HG02759 (cell line): ENCODE measurements around the gene TREML2.
"Not testable (repeated sequence)": the region's sequence is repeated elsewhere in the genome, so short reads cannot be mapped to it uniquely, and the experiment has no call there.

Source experiments
- ATAC-seq: cut with Tn5 transposase; IDR thresholded peaks from one replicate; pipeline ENCODE4 v1.9.1; 2021; ENCODE audit warnings: mild to moderate bottlenecking, moderate library complexity; ENCODE audit not compliant: unreplicated experiment

TREML2 gene

DNA sequence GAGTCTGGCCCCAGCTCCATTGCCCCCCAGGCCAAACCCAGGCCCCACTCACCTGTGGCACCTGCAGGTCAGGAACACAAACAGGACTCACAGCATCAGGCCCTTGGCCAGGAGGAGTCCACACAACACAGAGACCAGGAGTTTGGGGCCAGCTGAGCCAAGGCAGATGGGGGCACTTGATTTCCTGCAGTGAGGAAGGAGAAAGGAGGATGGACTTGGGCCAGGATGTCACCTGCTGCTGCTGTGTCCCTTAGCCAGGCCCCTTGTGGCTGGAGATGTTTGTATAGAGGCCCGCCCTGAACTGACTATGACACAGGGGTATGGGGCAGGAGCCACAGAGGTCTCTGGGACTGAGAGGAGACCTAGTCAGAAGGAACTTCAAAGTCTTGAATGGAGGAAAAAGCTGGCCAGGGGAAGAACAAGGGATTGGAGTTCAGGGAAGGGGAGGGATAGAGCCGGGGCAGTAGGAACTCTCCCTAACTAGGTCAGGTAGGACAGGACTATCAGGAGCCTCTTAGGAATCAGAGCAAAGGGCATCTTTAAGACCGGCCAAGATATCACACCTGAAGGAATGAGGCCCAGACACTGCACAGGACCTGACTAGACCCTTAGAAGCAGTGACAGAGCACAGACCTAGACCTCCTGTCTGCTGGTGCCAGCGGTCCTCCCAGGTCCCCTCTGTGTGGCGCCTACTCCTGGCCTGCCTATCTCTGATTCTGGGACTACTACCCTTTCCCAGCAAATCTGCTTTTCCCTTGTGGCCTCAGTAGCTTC, 8.8 kb upstream of the TREML2 start:
- ATAC-seq = no peak

DNA sequence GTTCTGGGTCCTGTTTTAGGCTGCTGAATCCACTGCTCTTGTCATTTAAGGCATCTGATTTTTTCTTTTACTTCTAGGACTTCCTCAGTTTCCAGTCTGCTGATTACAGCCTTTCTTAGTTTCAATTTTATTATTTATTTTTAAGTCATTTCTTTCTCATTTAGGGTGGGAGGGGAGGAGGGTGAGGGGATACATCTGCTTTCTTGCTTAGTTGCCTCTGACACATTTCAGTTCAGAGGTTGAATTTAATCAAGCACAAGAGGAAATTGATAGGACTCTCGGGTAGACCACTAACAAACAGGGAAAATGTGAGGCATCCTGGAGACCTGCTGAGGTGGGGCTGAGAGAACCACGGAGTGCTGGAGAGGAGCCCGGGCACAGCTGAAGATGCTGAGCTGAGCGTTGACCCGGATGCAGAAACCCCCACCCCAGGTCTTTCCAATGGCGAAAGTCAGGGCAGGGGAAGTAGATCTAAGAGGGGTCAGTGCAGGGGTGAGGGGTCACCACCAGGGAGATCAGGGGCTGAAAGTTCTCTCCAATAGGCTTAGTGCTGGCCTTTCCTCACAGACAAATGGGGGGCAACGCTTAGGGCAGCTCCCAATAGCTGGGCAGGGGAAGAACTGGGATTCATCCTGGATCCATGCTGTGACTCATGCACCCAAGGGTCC, 7.6 kb upstream of the TREML2 start:
- no peak for ATAC-seq

DNA sequence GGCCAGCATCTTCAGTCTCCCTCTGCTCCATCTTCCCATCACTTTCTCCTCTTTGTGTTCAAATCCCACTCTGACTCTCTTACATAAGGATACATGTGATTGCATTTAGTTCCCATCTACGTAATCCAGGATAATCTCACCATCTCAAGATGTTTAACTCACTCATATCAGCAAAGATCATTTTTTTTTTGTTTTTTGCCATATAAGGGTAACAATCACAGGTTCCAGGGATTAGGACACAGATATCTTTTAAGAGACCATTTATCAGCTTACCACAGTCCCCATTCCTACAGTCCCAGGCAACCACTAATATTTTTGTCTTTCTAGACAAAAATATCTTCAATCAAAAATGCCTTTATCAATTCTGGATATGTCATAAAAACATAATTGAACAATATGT, 3.2 kb upstream of the TREML2 start:
- no peak for ATAC-seq

DNA sequence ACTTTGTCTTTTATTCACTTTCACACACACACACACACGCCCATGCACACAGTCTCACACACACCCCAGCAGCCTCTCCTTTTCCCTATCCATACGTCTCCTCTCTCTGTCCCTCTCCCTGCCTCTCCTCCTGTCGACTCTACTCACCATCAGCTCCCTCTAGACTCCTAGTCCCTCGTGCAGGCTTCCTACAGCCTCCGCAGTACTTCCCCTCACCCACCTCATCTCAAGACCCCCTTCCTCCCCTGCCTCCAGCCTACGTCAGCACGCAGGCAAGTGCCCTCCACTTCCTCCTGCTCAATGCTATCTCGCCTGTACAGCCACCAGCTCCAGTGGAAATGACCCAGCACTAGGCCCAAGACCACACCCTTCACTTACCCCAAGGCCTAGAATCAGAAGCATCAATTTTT, 820 bp upstream of the TREML2 start:
- ATAC-seq = no peak

DNA sequence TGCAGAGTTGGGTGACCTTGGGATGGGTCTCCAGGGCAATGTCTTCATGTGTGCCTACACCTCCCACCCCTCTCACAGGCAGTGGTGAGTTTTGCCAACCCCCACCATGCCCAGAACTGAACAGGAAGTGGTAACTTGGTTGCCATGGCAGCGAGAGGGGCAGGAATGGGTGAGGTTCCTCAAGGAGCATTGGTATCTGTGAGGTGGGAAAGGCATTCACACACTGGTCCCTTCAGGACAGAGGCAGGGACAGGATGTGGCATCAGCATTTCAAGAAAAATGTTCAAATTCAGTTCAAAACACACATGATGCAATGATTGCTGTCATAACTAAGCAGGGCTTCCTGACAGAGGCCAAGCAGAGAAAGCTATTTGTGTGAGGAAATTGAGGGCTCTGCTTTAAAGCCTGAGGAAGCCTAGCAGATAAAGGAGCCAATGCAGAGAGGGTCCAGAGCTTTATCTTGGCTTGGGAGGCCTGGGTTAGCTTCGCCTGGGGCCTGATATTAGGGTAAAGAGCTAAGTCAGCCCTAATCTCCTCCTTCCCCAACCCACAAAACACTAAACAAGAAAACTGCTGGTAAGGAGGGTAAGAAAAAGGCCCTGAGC, 551 bp downstream of the TREML2 start:
- peak; percentile 33 for ATAC-seq

DNA sequence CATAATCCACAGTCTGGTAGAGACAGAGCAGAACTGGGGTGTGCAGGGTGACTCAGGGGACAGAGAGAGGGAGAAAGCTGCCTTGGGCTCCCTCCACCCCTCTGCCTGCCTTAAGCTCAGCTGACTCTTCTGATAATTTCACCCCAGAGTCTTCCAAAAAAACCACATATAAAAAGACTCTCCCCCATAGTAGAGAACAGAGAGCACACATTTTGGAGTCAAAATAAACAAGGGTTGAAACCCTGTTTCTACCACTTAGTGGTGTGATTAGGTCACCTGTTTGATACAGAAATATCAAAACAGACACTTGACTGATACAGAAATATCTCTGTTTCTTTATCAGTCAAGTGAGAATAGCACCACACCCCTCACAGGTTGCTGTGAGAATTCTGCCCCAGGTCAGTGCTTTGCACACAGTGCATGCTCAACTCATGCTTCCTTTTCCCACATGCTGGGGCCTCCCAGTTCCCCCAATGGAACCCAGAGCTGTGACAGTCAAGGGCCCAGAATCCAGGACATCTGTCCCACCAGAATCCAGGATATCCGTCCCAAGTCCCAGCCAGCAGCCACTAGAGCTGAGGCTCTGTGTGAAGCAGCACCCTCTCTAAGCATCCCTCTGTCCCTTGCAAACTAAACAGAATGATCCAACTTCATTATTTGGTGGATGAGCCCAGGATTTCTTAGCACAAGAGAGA, 1.2 kb downstream of the TREML2 start:
- peak; percentile 40 for ATAC-seq

DNA sequence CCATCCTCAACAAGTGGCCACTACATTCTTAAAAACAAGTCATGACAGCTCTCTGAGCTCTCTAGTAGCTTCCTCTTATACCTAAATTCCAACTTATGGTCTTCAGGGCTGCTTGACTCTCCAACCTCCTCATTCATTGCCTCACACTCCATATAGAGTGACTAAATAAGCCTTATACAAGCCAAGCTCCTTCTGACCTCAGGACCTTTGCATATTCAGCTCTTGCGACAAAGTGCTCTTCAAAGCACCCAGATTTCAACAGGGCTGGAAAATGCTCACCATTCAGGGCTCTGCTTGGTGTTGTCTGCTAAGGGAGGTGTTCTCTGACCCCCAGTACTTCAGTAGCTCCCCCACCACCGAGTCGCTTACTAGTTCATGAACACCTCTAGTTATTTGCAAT, 3.7 kb downstream of the TREML2 start:
- ATAC-seq = no peak

DNA sequence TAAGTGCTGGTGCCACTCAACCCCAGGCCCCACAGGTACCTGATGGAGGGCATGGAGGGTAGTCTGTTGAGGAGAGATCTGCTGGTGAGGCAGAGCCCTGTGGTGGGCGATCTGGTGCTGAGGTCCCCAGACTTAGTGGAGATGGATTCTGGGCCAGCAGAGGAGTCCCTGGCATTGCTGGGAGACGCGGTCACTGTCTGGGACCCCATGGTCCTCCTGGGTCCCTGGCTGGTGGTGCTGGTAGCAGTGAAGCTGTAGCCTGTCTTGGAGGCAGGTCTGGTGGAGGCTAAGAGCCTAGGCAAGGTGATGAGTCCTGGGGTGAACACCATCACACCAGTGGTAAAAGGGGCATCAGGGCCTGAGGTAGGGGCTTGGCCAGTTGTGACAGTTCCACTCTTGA, 6.6 kb downstream of the TREML2 start:
- no peak for ATAC-seq

DNA sequence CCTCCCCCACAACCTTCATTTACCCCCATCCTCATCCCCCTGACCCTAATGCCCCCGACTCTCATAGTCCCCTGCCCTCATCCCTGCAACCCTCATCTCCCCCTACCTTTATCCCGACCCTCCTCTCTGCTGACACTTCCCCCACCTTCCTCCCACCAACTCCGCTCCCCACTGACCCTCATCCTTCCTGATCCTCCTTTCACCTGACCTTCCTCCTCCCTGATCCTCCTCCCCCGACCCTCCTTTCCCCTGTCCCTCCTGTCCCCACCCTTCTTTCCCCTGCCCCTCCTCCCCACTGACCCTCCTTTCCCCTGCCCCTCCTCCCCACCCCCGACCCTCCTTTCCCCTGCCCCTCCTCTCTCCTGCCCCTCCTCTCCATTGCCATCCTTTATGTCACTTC, 7.1 kb downstream of the TREML2 start:
- no peak for ATAC-seq

DNA sequence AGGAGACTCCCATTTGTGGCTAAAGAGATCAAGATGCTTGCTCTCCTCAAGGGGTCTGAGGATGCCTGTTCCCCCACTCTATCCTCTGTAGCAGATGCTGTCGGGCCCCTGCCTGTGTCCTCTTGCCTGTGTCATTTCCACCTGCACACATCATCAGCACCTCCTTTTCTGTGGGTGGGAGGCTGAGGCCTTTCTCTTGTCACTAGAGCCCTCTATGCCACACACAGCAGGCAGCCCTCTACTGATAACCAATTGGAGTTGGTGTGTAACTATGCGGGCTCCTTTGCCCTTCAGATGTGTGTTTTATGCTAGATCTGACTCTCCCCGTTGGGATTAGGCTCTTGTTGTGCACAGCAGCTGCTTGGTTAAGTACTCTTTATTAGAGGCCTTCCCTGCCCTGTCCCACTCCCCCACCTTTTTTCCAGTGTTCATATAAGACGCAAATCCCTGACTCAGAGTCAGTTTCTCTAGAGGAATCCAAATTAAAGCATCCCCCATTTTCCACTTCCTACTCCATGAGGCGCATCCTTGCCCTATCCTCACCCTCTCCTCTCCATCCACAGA, 7.7 kb downstream of the TREML2 start:
- ATAC-seq = no peak

DNA sequence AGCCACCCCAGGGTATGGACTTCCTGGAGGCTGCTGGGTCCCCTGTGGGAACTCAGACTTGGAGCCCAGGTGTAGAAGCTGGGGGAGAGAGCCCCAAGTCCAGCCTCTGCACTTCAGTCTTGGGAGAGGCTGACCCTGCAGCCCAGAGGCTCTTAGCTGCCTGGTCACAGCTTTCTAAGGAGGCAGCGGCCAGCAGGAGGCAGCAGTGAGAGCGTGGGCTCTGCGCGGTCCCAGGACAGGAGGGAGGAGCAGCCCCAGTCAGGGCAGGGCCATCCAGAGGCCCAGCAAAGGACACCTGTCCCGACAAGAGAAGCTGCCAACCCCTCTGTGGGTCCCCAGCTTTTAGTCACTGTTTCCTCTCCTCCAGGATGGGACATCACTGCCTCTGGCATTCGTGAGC, 9.4 kb downstream of the TREML2 start:
- ATAC-seq = no peak

DNA sequence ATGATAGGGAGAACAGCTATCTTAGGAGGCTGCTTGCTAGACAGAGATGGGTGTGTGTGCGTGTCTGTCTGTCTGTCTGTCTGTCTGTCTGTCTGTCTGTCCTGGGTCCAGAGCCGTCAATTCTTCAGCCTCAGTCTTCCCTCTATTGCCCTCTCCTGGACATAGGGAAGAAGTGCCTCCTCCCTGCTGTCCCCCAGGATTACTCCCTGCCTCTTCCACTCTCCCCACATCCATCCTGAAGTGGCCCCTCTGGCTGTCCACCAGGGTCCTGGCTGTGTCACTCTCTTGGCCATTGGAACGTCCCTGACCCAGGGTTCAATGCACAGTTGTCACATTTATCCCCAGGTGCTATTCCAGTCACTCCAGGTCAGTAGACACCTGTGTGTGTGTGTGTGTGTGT, 10.2 kb downstream of the TREML2 start:
- ATAC-seq = no peak

DNA sequence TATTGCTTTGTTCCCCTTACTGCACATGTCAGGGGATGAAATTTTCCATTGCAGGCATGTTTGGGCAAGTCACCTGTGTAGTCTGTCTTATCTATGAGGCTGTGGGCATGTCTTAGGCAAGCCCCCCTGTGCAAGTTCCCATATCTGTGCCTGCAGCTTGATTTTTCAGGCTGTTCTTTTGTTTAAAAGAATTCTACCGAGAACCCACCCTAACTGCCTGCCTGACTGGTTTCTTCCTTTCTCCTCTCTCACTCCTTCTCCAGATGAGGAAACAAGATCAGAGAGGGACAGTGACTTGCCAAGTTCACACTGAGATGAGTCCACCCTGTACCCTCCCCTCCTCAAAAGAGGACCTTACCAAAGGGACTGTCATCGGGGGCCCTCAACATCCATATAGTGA, 11.0 kb downstream of the TREML2 start:
- ATAC-seq = no peak

DNA sequence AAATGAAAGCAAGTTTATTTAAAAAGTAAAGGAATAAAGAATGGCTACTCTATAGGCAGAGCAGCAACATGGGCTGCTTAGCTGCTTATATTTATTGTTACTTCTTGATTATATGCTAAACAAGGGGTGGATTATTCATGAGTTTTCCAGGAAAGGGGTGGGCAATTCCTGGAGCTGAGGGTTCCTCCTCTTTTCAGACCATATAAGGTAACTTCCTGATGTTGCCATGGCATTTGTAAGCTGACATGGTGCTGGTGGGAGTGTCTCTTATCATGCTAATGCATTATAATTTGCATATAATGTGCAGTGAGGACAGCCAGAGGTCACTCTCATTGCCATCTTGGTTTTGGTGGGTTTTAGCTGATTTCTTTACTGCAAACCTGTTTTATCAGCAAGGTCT, 11.9 kb downstream of the TREML2 start:
- ATAC-seq = not testable (repeated sequence)

DNA sequence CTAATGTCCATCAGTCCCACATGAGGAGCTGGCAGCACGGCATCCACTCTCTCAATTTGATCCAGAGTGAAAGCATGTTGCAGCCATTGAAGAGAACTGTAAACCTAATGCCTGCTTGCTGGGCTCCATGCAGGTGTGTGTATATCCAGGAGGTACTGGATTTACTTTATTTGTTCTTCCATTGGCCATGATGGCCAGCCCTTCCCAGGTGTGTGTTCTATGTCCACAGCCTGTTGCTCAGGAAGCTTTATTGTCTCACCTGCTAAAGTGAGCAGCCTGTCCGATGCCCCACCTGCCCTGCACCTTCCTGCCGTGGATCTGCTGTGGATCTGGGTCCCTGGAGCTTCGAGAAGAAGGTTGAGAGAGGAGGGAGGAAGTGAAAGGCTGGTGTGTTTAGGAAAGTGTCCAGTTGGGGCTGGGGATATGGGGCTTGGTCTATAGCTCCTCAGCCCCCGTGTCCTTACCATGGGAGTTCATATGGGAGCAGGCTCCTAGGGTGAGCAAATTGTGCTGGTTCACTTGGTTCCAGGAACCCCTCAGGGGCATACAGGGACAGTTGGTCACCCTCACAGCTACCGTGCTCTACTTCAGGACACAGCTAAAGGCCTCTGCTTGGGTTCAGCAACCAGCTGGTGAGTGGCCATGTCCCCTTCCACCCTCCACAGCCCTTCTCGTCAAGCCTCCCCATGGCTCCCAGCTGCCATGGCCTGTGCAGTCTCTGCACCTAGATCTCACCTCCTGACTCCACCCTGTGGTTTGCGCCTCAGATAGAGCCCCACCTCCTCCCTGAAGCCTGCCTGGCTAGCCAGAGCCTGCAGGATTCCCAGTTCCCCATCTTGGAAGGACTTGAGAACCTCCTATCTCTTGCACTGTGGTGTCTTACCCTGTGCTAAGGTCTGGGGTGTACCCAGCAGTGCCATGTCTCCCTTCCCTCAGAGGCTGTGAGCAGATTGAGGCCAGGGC, 12.7 kb downstream of the TREML2 start:
- ATAC-seq = no peak

DNA sequence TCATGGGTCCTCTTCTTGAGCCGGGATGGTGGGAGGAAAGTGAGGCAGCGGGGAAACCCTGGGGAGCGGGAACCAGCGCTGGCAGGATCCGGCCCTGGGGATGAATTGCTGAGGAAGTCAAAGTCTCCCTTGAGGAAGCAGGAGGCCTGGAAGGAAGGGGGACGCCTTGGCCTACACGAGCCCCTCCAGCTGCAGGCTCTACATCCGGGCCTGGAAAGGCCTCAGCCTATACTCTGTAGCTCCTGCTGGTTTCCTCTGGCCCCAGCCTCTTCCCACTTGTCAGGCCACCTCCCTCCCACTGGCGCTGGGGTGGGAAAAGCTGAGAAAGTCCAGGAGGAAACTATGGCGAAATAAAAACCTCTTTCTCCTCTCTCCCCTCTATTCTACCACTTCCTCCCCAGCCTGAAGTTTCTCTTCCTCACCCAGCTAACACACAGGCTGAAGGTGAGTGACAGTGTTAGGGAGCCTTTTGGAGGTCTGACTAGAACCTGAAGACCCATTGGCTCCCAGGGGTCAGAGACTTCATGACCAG, 14.9 kb downstream of the TREML2 start:
- ATAC-seq = no peak

DNA sequence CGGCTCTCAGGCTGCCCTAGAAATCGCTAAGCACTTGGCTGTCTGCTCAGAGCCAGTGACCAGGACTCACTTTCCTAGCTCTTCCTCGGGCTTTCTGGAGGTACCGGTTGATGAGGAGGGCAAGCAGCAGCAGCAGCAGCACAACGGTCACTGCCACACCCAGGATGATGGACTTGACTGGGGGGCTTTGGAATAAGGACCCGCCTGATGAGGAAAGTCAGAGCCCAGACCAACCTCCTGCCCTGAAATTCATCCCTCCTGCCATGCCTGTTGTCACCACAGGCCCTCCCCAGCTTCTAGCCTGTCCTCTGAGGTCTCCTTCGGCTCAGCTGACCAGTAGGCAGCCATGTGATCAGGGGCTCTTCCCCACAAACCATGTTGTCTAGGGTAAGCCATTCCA, 16.2 kb downstream of the TREML2 start:
- no peak for ATAC-seq

DNA sequence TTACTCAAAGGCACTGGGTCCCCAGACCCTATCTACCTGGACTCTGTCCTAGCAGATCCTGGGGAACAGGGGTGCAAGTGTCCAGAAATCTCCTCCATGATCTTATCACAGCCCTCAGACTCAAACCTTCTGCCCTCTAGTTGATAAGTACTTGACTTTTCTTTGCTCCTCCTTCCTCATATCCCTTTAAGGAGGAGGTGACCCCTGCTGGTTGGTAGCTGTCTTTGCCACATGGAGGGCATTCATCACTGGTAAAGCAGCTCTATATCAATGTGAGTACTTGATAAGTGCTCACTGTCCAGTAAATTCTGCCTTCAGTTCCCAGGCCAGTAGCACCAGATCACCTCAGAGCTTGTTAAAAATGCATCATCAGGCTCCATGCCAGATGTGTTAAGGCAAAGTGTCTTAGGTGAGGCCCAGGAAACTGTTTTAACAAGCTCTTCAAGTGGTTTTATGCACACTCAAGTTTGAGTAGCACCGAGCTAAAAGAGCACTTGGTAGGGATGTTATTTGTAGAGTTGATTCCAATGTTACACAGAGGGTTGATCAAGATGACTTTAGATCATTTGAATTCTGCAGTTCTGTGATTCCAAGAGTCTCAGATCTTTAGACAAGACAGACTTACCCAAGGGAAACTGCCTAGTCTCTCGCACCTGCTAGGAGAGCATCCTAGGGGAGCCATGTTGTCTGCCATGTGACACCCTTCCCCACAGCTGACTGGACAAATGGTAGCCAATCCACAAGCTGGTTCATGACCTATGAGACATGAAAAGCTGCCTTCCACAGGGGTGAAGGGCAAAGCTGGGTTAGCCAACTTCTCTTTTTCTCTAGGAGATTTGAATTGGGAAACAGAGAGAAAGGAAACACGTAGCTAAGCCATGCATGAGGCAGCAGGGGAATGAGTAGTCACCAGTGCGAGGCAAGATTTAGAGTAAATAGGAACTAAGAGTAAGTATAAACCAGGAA, 18.6 kb downstream of the TREML2 start:
- peak; percentile 60 for ATAC-seq

DNA sequence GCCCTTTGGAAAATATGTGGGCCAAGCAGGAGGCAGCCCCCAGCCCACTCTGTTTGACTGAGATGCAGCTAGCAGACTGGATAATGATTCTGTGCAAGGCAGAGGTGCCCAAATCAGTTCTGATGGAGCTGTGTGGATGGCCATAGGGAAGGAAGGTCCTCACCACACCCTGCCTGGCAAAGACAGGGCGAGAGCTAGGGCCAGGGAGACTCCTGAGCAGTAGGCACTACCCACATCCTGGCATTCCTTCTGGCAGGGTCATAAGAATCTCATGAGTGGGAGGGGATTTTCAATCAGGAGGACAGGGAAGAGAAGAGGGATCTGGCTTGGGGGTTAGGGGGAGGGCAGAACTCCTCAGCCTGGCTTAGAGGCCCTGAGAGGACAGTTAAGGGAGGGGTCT, 19.4 kb downstream of the TREML2 start:
- no peak for ATAC-seq
